IMR-90 (cell line): Measurements from ENCODE around the gene MECP2. TPM values are rescaled to one million over a fixed set of nuclear protein-coding genes. Genes with fewer than 3 reads are reported as not detected.

ENCODE experiments used
- ATAC-seq: fragments of 200-7000 bp; cut with Tn5 transposase; 2 replicates; pipeline ENCODE4 v1.9.1; 2020; ENCODE audit warnings: low read depth, mild to moderate bottlenecking, moderate library complexity
- BruUV-seq: library from RNA; stranded (reverse); fragments of 400-500 nt; replicated peaks from 2 replicates; lab custom pipeline; 2021; lab: Mats Ljungman, UMichigan
- CTCF ChIA-PET: fragments of 300-600 bp; formaldehyde crosslinking; extraction: SDS; loops from one replicate; lab custom pipeline; 2021; ENCODE audit warnings: antibody characterized with exemption; lab: Yijun Ruan, JAX
- POLR2A ChIA-PET: fragments of 300-600 bp; sonication (Branson Sonifier 250); formaldehyde crosslinking; loops from one replicate; lab custom pipeline; 2022; ENCODE audit warnings: antibody characterized with exemption; ENCODE audit not compliant: unreplicated experiment; lab: Charles Lee
- DNase-seq: peaks from one replicate; pipeline ENCODE4 v3.0.0; 2013
- H2AFZ ChIP-seq: replicated peaks from 2 replicates; pipeline ENCODE3; 2013; ENCODE audit warnings: low read length, mild to moderate bottlenecking; ENCODE audit not compliant: poor library complexity
- H2AK5ac ChIP-seq: 2 replicates; pipeline ENCODE4 v1.6.1; 2013; ENCODE audit warnings: low read depth, low read length, inconsistent platforms
- H2AK9ac ChIP-seq: replicated peaks from 2 replicates; pipeline ENCODE3; 2013; ENCODE audit warnings: mild to moderate bottlenecking, low read depth, low read length, moderate library complexity; ENCODE audit not compliant: poor library complexity
- H2BK120ac ChIP-seq: 2 replicates; pipeline ENCODE4 v1.6.1; 2013; ENCODE audit warnings: low read depth, low read length, inconsistent platforms
- H2BK15ac ChIP-seq: 3 replicates; pipeline ENCODE4 v1.6.1; 2013; ENCODE audit warnings: low read depth, low read length, inconsistent platforms
- H2BK20ac ChIP-seq: 2 replicates; pipeline ENCODE4 v1.6.1; 2013; ENCODE audit warnings: low read depth, mild to moderate bottlenecking, inconsistent platforms, low read length, moderate library complexity
- H2BK5ac ChIP-seq: 2 replicates; pipeline ENCODE4 v1.6.1; 2013; ENCODE audit warnings: mild to moderate bottlenecking, low read depth, low read length, inconsistent platforms; ENCODE audit not compliant: poor library complexity, severe bottlenecking
- H3K14ac ChIP-seq: replicated peaks from 2 replicates; pipeline ENCODE4 v1.6.1; 2013; ENCODE audit warnings: low read depth, low read length, inconsistent platforms
- H3K18ac ChIP-seq: 2 replicates; pipeline ENCODE4 v1.6.1; 2013; ENCODE audit warnings: low read depth, low read length, control low read depth
- H3K23ac ChIP-seq: 2 replicates; pipeline ENCODE4 v1.6.1; 2013; ENCODE audit warnings: low read depth, low read length, inconsistent platforms
- H3K27ac ChIP-seq: 2 replicates; pipeline ENCODE4 v1.5.1; 2013; ENCODE audit warnings: mild to moderate bottlenecking, control low read depth, low read length; ENCODE audit not compliant: insufficient read depth
- H3K27me3 ChIP-seq: 2 replicates; pipeline ENCODE4 v1.6.1; 2013; ENCODE audit warnings: low read length; ENCODE audit not compliant: control insufficient read depth, insufficient read depth
- H3K36me3 ChIP-seq: 2 replicates; pipeline ENCODE4 v1.6.1; 2013; ENCODE audit warnings: low read length, mixed read lengths; ENCODE audit not compliant: control insufficient read depth, insufficient read depth
- H3K4ac ChIP-seq: 2 replicates; pipeline ENCODE4 v1.6.1; 2013; ENCODE audit warnings: low read depth, low read length, inconsistent platforms
- H3K4me1 ChIP-seq: 2 replicates; pipeline ENCODE4 v1.6.1; 2013; ENCODE audit warnings: low read length, mixed read lengths; ENCODE audit not compliant: control insufficient read depth, insufficient read depth
- H3K4me2 ChIP-seq: 2 replicates; pipeline ENCODE4 v1.6.1; 2013; ENCODE audit warnings: low read depth, mild to moderate bottlenecking, control low read depth, low read length, moderate library complexity
- H3K4me3 ChIP-seq: 2 replicates; pipeline ENCODE4 v1.5.1; 2013; ENCODE audit warnings: low read depth, mild to moderate bottlenecking, control low read depth, low read length, moderate library complexity; ENCODE audit not compliant: insufficient read depth
- H3K56ac ChIP-seq: 2 replicates; pipeline ENCODE4 v1.6.1; 2013; ENCODE audit warnings: low read length, inconsistent platforms; ENCODE audit not compliant: insufficient read depth; ENCODE audit errors: extremely low read depth
- H3K79me1 ChIP-seq, 2 experiments: 2 replicates each; pipeline ENCODE4 v1.6.1; 2013; ENCODE audit warnings: low read length in 2 of 2, inconsistent platforms in 1 of 2, low read depth in 1 of 2
- H3K9ac ChIP-seq: 2 replicates; pipeline ENCODE4 v1.6.1; 2013; ENCODE audit warnings: low read depth, low read length, control low read depth
- H3K9me1 ChIP-seq: 2 replicates; pipeline ENCODE4 v1.6.1; 2013; ENCODE audit warnings: low read length, inconsistent platforms; ENCODE audit not compliant: insufficient read depth
- H3K9me3 ChIP-seq: 2 replicates; pipeline ENCODE4 v1.6.1; 2013; ENCODE audit warnings: low read length; ENCODE audit not compliant: control insufficient read depth, insufficient read depth
- H4K20me1 ChIP-seq: 2 replicates; pipeline ENCODE4 v1.6.1; 2013; ENCODE audit warnings: low read length, inconsistent platforms; ENCODE audit not compliant: insufficient read depth
- H4K5ac ChIP-seq: 2 replicates; pipeline ENCODE4 v1.6.1; 2013; ENCODE audit warnings: mild to moderate bottlenecking, low read depth, low read length, control low read depth
- H4K8ac ChIP-seq, 2 experiments: 2 replicates each; pipeline ENCODE4 v1.6.1; 2013; ENCODE audit warnings: low read depth in 2 of 2, low read length in 2 of 2, control low read depth in 1 of 2, inconsistent platforms in 1 of 2
- H4K91ac ChIP-seq: 2 replicates; pipeline ENCODE4 v1.6.1; 2013; ENCODE audit warnings: low read depth, low read length, inconsistent platforms; ENCODE audit not compliant: insufficient read depth
- CEBPB ChIP-seq: IDR thresholded peaks from 2 replicates; pipeline ENCODE4 v1.6.1; 2012; ENCODE audit warnings: low read depth, low read length, improper control_type of control experiment
- NFE2L2 ChIP-seq: fragments of 150-350 bp; IDR thresholded peaks from 2 replicates; pipeline ENCODE4 v1.6.1; 2016; ENCODE audit warnings: low read depth, mild to moderate bottlenecking, low read length
- RAD21 ChIP-seq: IDR thresholded peaks from 2 replicates; pipeline ENCODE4 v1.6.1; 2012; ENCODE audit warnings: low read length, improper control_type of control experiment
- RCOR1 ChIP-seq: IDR thresholded peaks from 2 replicates; pipeline ENCODE4 v1.6.1; 2012; ENCODE audit warnings: mild to moderate bottlenecking, low read length, improper control_type of control experiment; ENCODE audit not compliant: insufficient replicate concordance
- WGBS, 2 experiments: methylation state at CpG; one replicate each; pipeline versions ENCODE4 v1.1.5 to v1.1.7; 2013; ENCODE audit warnings: missing lambda C conversion rate in 2 of 2; ENCODE audit not compliant: insufficient read length in 1 of 2; ENCODE audit errors: extremely low coverage in 2 of 2; 5-methylcytosine and 5-hydroxymethylcytosine counted together
- dilution Hi-C: fragments of 300-500 bp; cut with HindIII; formaldehyde crosslinking; loops from one replicate; pipeline ENCODE4 v1.14.3; 2018; ENCODE audit warnings: low sequenced_read_pairs; ENCODE audit not compliant: unreplicated experiment
- in situ Hi-C: fragments of 300-500 bp; cut with MboI; formaldehyde crosslinking; loops from 3 replicates; pipeline ENCODE4 v1.14.3; 2019; ENCODE audit warnings: low sequenced_read_pairs, inconsistent platforms, mixed read lengths
- intact Hi-C: fragments of 100-400 bp; cut with micrococcal nuclease; formaldehyde crosslinking; loops from 2 replicates; pipeline ENCODE4 v1.10.0; 2022
- polyA plus RNA-seq, 3 experiments: library from polyadenylated mRNA; depleted of rRNA; stranded (reverse); fragments of >200 nt; gene quantifications; 2 replicates each; pipeline ENCODE4 v1.2.3, GENCODE V29; 2012; ENCODE audit warnings: low replicate concordance in 1 of 3
- total RNA-seq: library from RNA; depleted of rRNA; stranded (reverse); fragments of >200 nt; gene quantifications from 2 replicates; pipeline ENCODE4 v1.2.3, GENCODE V29; 2012

The MECP2 gene
- total and polyA plus RNA-seq, 2 of the 4 experiments (the other 2 are of a cell fraction), result 8.4 to 10.1 TPM

GRCh38 chrX:154056770-154057241 lies 40.7 kb downstream of the MECP2 start:
- no peak for ATAC-seq
- no peak overlapping the region for H3K4ac ChIP-seq
- no peak overlapping the region for H3K18ac ChIP-seq
- no peaks in the 10 kb centered on the region for H3K9me3 ChIP-seq
- ChIA-PET CTCF (no interaction called here), POLR2A (no interaction called here)
- H3K56ac ChIP-seq, result no peak overlapping the region
- no peak overlapping the region for H3K23ac ChIP-seq
- peaks cover 12 to 47% of the 10 kb centered on the region in 2 experiments; a peak in 3 of 4 replicates for H3K79me1 ChIP-seq
- no peak overlapping the region for H3K4me2 ChIP-seq
- no peak overlapping the region for H4K8ac ChIP-seq
- H4K5ac ChIP-seq, result no peak overlapping the region
- in situ Hi-C loops (no loop called here), dilution Hi-C loops (no loop called here), intact Hi-C loops (no loop called here)
- H4K20me1 ChIP-seq, result peaks cover 47% of the 10 kb centered on the region
- no peak overlapping the region for H3K14ac ChIP-seq
- no peak overlapping the region for H4K91ac ChIP-seq
- no TSS peak for BruUV-seq
- H2AK5ac ChIP-seq, result no peak overlapping the region
- H2AK9ac ChIP-seq, result no peak overlapping the region
- no peaks in the 10 kb centered on the region for H3K27me3 ChIP-seq
- H3K9me1 ChIP-seq, result peaks cover 8% of the 10 kb centered on the region; the same call in 1 of the 2 replicates
- no peak overlapping the region for H2BK120ac ChIP-seq
- no peak overlapping the region for H2BK20ac ChIP-seq
- TF ChIP-seq NFE2L2 (no peak), CEBPB (peak; percentile 43; the same call in 1 of the 2 replicates), RCOR1 (no peak), RAD21 (no peak)
- no peak overlapping the region for H3K27ac ChIP-seq
- H2BK15ac ChIP-seq, result no peak overlapping the region
- WGBS, 2 experiments, result no CpG with 5 or more reads among the region's 8 CpGs
- H3K36me3 ChIP-seq, result peaks cover 4% of the 10 kb centered on the region; the same call in 1 of the 2 replicates
- H3K4me1 ChIP-seq, result peaks cover 10% of the 10 kb centered on the region
- H2AFZ ChIP-seq, result no peak overlapping the region
- peak; percentile 20 for DNase-seq
- no peak overlapping the region for H3K4me3 ChIP-seq
- no peak overlapping the region for H3K9ac ChIP-seq
- H2BK5ac ChIP-seq, result no peak overlapping the region
